AG08396 (cell line): Measurements from ENCODE around the gene DEFB114.

Source experiments
- DNase-seq: peaks from one replicate; pipeline ENCODE4 v3.0.0; 2012; ENCODE audit warnings: low spot score, mixed read lengths

Gene DEFB114

GRCh38 chr6:49935387-49935786, 28.6 kb downstream of the DEFB114 start:
- DNase-seq, result no peak

DNA sequence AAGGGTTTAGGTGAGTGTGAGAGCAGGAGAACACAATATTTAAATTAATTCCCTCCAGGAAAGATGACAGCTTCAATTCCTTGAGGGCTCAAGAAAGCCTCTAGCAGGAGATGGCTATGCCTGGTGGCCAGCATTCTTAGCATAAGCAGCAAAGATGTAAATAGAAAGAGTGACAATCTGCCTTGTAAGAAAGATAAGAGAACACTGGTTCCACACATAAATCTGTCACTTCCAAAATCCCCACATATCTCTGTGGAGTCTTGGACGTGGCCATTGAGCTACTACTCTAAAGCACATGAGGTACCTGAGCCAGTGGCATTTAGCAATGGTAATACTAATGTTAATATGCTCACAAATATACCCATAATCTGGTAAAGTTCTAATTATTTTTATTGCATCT, 29.2 kb downstream of the DEFB114 start:
- no peak for DNase-seq

- DNase-seq, result no peak
Observed at GRCh38 chr6:49933526-49933925, 30.4 kb downstream of the DEFB114 start.

- no peak for DNase-seq
Observed at GRCh38 chr6:49929340-49929739, 34.6 kb downstream of the DEFB114 start.

DNA sequence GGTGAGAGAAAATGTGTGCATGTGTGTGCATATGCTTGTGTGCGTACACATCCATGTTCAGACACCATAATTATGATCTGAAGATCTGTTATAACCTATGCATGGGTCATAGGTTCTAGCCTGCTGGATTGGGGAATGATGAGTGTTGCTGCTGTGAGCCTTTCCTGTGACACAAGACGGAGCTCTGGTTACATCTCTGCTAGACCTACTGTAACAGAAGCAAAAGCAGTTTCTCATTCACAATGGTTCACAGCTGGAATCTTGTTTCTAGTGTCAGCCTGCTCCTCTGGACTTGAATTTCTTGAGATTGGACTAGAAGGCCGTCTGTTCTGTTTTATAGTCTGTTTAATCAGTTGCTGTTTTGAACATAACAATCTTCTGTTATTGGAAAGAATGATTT, 40.1 kb downstream of the DEFB114 start:
- no peak for DNase-seq

GRCh38 chr6:49919935-49920644, 43.9 kb downstream of the DEFB114 start:
- DNase-seq, result no peak

GRCh38 chr6:49919261-49919660, 44.7 kb downstream of the DEFB114 start:
- DNase-seq, result no peak

DNA sequence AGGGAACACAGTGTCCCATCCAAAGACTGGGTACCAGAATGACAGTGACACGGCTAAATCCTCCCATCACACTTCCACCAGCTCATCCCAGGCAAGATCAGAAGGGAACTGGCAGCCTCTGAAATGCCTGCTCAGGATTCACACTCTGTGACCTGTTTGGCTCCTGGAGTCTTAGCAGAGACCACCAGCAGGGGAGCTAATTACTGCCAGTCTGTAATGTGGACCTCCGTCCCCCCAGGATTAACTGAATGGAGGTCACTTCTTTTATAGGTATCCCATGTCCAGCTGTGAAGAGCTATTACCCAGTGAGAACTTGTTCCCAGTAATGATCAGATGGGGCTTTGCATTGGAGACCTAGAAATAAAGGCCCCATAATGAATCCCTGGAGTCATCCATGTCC, 45.2 kb downstream of the DEFB114 start:
- no peak for DNase-seq

- no peak for DNase-seq
Observed at GRCh38 chr6:49915035-49915434, 48.9 kb downstream of the DEFB114 start.

DNA sequence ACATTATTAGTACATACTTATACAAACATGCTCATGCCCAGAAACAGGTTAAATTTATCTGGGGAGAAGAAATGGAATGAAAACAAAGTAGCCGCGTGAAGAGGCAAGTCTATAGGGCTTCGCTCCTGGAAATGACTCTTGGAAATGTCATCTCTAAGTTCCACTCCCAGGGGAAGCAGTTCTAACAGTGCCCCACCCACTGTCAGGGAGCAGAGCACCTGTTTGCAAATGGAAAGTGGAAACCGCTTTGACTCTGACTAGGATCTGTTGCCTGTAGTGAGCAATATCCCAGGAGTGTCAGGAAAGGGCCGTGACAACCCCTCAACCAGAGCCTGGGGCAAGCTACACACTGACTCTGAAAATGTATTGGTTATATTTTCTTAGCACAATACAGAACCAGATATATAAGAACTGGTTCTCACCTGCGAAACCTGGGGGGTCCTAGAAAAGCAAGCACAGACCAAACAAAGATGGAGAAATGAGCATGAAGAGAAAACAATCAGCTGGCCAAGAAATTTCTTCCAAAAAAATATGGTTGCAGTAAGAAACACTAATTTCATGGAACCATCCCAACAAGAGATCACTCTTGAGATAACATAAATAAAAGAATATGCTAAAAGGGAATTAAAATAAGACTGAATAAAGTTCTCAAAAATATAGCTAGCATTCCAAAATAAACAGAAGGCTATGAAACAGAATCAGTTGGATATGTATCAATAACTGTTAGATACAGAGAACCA, 50.2 kb downstream of the DEFB114 start:
- DNase-seq, result no peak

DNA sequence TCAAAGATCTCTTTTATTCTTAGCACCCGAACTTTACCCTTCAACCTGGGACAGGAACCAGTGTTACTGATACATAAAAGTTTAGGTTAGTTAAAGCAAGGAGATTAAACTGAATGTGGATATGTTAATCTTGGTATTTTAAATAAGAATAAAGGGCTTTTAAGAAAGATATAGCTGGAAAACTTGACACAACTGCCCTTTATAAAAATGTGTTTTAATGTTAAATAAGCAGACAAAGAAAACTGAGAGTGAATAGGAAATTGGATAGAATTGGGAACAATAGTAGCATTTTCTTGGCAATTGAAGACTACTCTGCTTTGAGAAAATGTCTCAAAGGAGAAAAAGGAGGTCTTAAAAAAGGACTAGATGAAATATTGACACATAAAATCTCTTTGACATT, 51.8 kb downstream of the DEFB114 start:
- no peak for DNase-seq

GRCh38 chr6:49911252-49911651, 52.7 kb downstream of the DEFB114 start:
- no peak for DNase-seq
